SKM-1 (cell line): Measurements from ENCODE around the gene YEATS4.
A peak's percentile ranks its signal among the peaks of the same experiment; 100 is the strongest.

Source experiments
- DNase-seq: peaks from one replicate; lab custom pipeline; 2025; ENCODE audit not compliant: unreplicated experiment; lab: John Stamatoyannopoulos, UW

The YEATS4 gene

GRCh38 chr12:69341328-69341727 is 18.2 kb upstream of the YEATS4 start:
- DNase-seq = no peak

- DNase-seq = no peak
Measured at GRCh38 chr12:69342421-69342820, 17.1 kb upstream of the YEATS4 start.

- DNase-seq = no peak
Measured at GRCh38 chr12:69343357-69343756, 16.2 kb upstream of the YEATS4 start.

- no peak for DNase-seq
Measured at GRCh38 chr12:69343885-69344612, 15.5 kb upstream of the YEATS4 start.

- no peak for DNase-seq
Measured at GRCh38 chr12:69345077-69345476, 14.5 kb upstream of the YEATS4 start.

GRCh38 chr12:69345742-69346141 is 13.8 kb upstream of the YEATS4 start:
- DNase-seq = no peak

- peak; percentile 67 for DNase-seq
Measured at GRCh38 chr12:69348162-69348938, 11.2 kb upstream of the YEATS4 start, which contains the start of gene LYZ. TSS of gene LYZ (plus strand) at chr12:69348381. CDS start at chr12:69348409, 28 bp downstream.

GRCh38 chr12:69350002-69350626 is 9.4 kb upstream of the YEATS4 start:
- DNase-seq = no peak

GRCh38 chr12:69350777-69351176 is 8.8 kb upstream of the YEATS4 start:
- DNase-seq = no peak

- DNase-seq = no peak
Measured at GRCh38 chr12:69351462-69352236, 7.9 kb upstream of the YEATS4 start.

GRCh38 chr12:69352904-69353303 is 6.6 kb upstream of the YEATS4 start:
- DNase-seq = no peak

GRCh38 chr12:69354172-69354555 is 5.4 kb upstream of the YEATS4 start:
- DNase-seq = no peak

- no peak for DNase-seq
Measured at GRCh38 chr12:69354556-69355187, 4.9 kb upstream of the YEATS4 start.

- no peak for DNase-seq
Measured at GRCh38 chr12:69355363-69356028, 4.0 kb upstream of the YEATS4 start.

GRCh38 chr12:69360348-69360672 is 767 bp downstream of the YEATS4 start:
- DNase-seq = no peak

- DNase-seq = no peak
Measured at GRCh38 chr12:69366796-69367195, 7.3 kb downstream of the YEATS4 start.

- no peak for DNase-seq
Measured at GRCh38 chr12:69368171-69368570, 8.6 kb downstream of the YEATS4 start.

- DNase-seq = no peak
Measured at GRCh38 chr12:69383074-69383473, 23.5 kb downstream of the YEATS4 start.

GRCh38 chr12:69385038-69385437 is 25.5 kb downstream of the YEATS4 start:
- no peak for DNase-seq

GRCh38 chr12:69386921-69387320 is 27.4 kb downstream of the YEATS4 start:
- no peak for DNase-seq
